ENCODE measurements around the gene SPAG17. TPM values are rescaled to one million over a fixed set of nuclear protein-coding genes. Genes with fewer than 3 reads are reported as not detected.

Gene SPAG17
- total RNA-seq, 1 experiment from 2014 or later, result not detected

GRCh38 chr1:118210723-118211110, 25.7 kb upstream of the SPAG17 start:
- TF ChIP-seq EZH2 (IDR thresholded peaks at IDR 0.05; ENCODE audit: low read length, unreplicated experiment) (no peak), CTCF (conservative IDR thresholded peaks at IDR 0.05; ENCODE audit: low read depth, low read length) (no peak), EZH2phosphoT487 (IDR thresholded peaks at IDR 0.05; ENCODE audit: borderline replicate concordance, low read length) (no peak)

GRCh38 chr1:118210051-118210722, 25.2 kb upstream of the SPAG17 start:
- Histone ChIP-seq H3K9me3 (ENCODE audit: low read length) (no peaks in the 10 kb centered on the region), H3K36me3 (ENCODE audit: low read depth, low read length) (no peaks in the 10 kb centered on the region), H3K9ac (ENCODE audit: low read length) (no peak overlapping the region), H3K4me2 (ENCODE audit: low read length) (no peak overlapping the region), H3K27ac (ENCODE audit: low read length) (no peak overlapping the region), H3K4me1 (ENCODE audit: insufficient read depth, low read length) (no peaks in the 10 kb centered on the region), H2AFZ (ENCODE audit: low read length) (no peak overlapping the region), H3F3A (ENCODE audit: low read length, unreplicated experiment) (no peaks in the 10 kb centered on the region), H3K79me2 (ENCODE audit: low read length) (no peaks in the 10 kb centered on the region), H3K4me3 (ENCODE audit: low read length) (no peak overlapping the region), H3K27me3 (ENCODE audit: low read length) (peaks cover 13% of the 10 kb centered on the region), H4K20me1 (ENCODE audit: low read length) (no peaks in the 10 kb centered on the region), H3K9me2 (replicated peaks; ENCODE audit: low read length) (no peaks in the 10 kb centered on the region)
- no peak for ATAC-seq
- ChIA-PET POLR2A (ENCODE audit: unreplicated experiment) (no interaction called here), CTCF (no interaction called here)
- intact Hi-C loops (cut with micrococcal nuclease), result no loop called here
- DNase-seq, result no peak
- TF ChIP-seq EZH2 (IDR thresholded peaks at IDR 0.05; ENCODE audit: low read length, unreplicated experiment) (no peak), CTCF (conservative IDR thresholded peaks at IDR 0.05; ENCODE audit: low read depth, low read length) (no peak), EZH2phosphoT487 (IDR thresholded peaks at IDR 0.05; ENCODE audit: borderline replicate concordance, low read length) (no peak)
- BruUV-seq (replicated peaks), result no TSS peak

More at GRCh38 chr1:118210723-118211110, 25.7 kb upstream of the SPAG17 start:
- DNase-seq (no peak), ATAC-seq (no peak)
- H3K27me3 ChIP-seq (ENCODE audit: low read length), result peaks cover 13% of the 10 kb centered on the region
- ChIA-PET CTCF (no interaction called here), POLR2A (ENCODE audit: unreplicated experiment) (no interaction called here)
- no peak overlapping the region for H3K4me2 ChIP-seq (ENCODE audit: low read length)
- no peaks in the 10 kb centered on the region for H3K9me2 ChIP-seq (replicated peaks; ENCODE audit: low read length)
- no peak overlapping the region for H2AFZ ChIP-seq (ENCODE audit: low read length)
- no peak overlapping the region for H3K9ac ChIP-seq (ENCODE audit: low read length)
- H3F3A ChIP-seq (ENCODE audit: low read length, unreplicated experiment), result no peaks in the 10 kb centered on the region
- no peaks in the 10 kb centered on the region for H3K36me3 ChIP-seq (ENCODE audit: low read depth, low read length)
- H3K4me3 ChIP-seq (ENCODE audit: low read length), result no peak overlapping the region
- H3K4me1 ChIP-seq (ENCODE audit: insufficient read depth, low read length), result no peaks in the 10 kb centered on the region
- BruUV-seq (replicated peaks), result no TSS peak
- H3K9me3 ChIP-seq (ENCODE audit: low read length), result no peaks in the 10 kb centered on the region
- H4K20me1 ChIP-seq (ENCODE audit: low read length), result no peaks in the 10 kb centered on the region
- no peak overlapping the region for H3K27ac ChIP-seq (ENCODE audit: low read length)
- intact Hi-C loops (cut with micrococcal nuclease), result no loop called here
- H3K79me2 ChIP-seq (ENCODE audit: low read length), result no peaks in the 10 kb centered on the region

GRCh38 chr1:118209648-118210047, 24.6 kb upstream of the SPAG17 start:
- Histone ChIP-seq H3K4me2 (ENCODE audit: low read length) (no peak overlapping the region), H3K79me2 (ENCODE audit: low read length) (no peaks in the 10 kb centered on the region), H3K27ac (ENCODE audit: low read length) (no peak overlapping the region), H3K9me2 (replicated peaks; ENCODE audit: low read length) (no peaks in the 10 kb centered on the region), H3K9me3 (ENCODE audit: low read length) (no peaks in the 10 kb centered on the region), H4K20me1 (ENCODE audit: low read length) (no peaks in the 10 kb centered on the region), H3K9ac (ENCODE audit: low read length) (no peak overlapping the region), H2AFZ (ENCODE audit: low read length) (no peak overlapping the region), H3F3A (ENCODE audit: low read length, unreplicated experiment) (no peaks in the 10 kb centered on the region), H3K27me3 (ENCODE audit: low read length) (peaks cover 13% of the 10 kb centered on the region), H3K36me3 (ENCODE audit: low read depth, low read length) (no peaks in the 10 kb centered on the region), H3K4me3 (ENCODE audit: low read length) (no peak overlapping the region), H3K4me1 (ENCODE audit: insufficient read depth, low read length) (no peaks in the 10 kb centered on the region)
- no TSS peak for BruUV-seq (replicated peaks)
- DNase-seq, result no peak
- no peak for TF ChIP-seq CTCF (conservative IDR thresholded peaks at IDR 0.05; ENCODE audit: low read depth, low read length)
- no peak for TF ChIP-seq EZH2 (IDR thresholded peaks at IDR 0.05; ENCODE audit: low read length, unreplicated experiment)
- TF ChIP-seq EZH2phosphoT487 (IDR thresholded peaks at IDR 0.05; ENCODE audit: borderline replicate concordance, low read length), result no peak
- intact Hi-C loops (cut with micrococcal nuclease), result no loop called here
- POLR2A ChIA-PET (ENCODE audit: unreplicated experiment), result no interaction called here
- no peak for ATAC-seq
- CTCF ChIA-PET, result no interaction called here
